Left renal pelvis (tissue), 4 donors: Measurements from ENCODE around the gene TBX21. TPM values are rescaled to one million over a fixed set of nuclear protein-coding genes. Genes with fewer than 3 reads are reported as not detected.

Experiments used
- DNase-seq, 4 donors: peaks; one replicate each; pipeline ENCODE4 v3.0.0-alpha.2; 2013; ENCODE audit warnings: low read depth in 4 of 4, low spot score in 3 of 4
- polyA plus RNA-seq, 4 donors: library from polyadenylated mRNA; unstranded; fragments of 120-200 nt; gene quantifications; one replicate each; pipeline ENCODE4 v1.2.1, GENCODE V29; 2013; ENCODE audit not compliant: insufficient read length in 4 of 4

TBX21 gene
- polyA plus RNA-seq, 4 donors, result 0.07 to 0.26 (median 0.15) TPM

GRCh38 chr17:47697906-47698711, 34.9 kb upstream of the TBX21 start:
- DNase-seq, result no peak

GRCh38 chr17:47698749-47699535, 34.1 kb upstream of the TBX21 start:
- DNase-seq, result no peak

DNA sequence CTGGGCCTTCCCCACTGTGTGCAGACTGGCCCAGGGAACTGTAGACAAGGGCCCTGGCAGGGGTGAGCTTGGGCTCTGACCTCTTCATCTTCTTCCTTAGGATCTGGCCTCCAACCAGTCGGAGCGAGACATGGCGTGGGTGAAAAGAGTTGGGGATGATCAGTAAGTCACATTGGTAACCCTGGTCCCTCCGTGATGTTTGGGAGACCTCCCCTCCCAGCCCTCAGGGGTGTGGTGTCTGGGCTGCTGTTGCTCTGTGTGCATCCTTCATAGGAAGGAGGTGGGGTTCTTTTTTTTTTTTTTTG, 33.5 kb upstream of the TBX21 start:
- DNase-seq, result no peak

- DNase-seq, result no peak
These were observed 32.3 kb upstream of the TBX21 start for GRCh38 chr17:47700471-47701449.

- DNase-seq, result no peak
These were observed 31.4 kb upstream of the TBX21 start for GRCh38 chr17:47701608-47702007.

DNA sequence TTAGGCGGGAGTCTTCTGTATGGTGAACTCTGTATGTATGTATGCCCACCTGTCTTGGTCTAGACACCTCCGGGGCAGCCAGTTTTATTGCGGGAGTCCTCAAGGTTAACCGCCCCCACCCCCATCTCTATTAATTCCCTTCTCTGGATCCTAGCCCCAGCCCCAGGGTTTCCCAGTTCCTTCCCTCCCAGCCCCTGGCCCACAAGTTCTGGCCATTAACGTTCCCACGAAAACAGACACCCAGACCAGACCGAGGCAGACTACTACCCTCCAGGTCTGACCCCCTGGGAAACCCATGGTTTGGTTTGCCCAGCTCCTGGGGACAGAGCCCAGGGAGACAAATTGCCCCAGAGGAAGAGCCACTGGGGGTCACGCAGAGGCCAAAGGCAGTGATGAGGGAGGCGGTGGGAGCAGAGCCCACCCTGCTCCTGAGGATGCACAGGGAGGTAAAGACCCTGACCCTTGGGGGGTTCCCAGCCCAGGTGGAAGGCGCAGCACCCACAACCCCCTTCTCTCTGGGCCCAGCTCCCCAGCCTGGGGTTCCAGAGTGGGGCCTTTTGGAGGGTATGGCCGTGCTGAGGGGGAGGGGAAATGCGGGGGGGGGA, 30.5 kb upstream of the TBX21 start:
- DNase-seq, result no peak

GRCh38 chr17:47703191-47703591, 29.8 kb upstream of the TBX21 start:
- DNase-seq, result no peak

GRCh38 chr17:47703671-47704070, 29.4 kb upstream of the TBX21 start:
- DNase-seq, result no peak

- no peak for DNase-seq
These were observed 28.9 kb upstream of the TBX21 start for GRCh38 chr17:47704116-47704515.

- no peak for DNase-seq
These were observed 28.3 kb upstream of the TBX21 start for GRCh38 chr17:47704736-47705135.

DNA sequence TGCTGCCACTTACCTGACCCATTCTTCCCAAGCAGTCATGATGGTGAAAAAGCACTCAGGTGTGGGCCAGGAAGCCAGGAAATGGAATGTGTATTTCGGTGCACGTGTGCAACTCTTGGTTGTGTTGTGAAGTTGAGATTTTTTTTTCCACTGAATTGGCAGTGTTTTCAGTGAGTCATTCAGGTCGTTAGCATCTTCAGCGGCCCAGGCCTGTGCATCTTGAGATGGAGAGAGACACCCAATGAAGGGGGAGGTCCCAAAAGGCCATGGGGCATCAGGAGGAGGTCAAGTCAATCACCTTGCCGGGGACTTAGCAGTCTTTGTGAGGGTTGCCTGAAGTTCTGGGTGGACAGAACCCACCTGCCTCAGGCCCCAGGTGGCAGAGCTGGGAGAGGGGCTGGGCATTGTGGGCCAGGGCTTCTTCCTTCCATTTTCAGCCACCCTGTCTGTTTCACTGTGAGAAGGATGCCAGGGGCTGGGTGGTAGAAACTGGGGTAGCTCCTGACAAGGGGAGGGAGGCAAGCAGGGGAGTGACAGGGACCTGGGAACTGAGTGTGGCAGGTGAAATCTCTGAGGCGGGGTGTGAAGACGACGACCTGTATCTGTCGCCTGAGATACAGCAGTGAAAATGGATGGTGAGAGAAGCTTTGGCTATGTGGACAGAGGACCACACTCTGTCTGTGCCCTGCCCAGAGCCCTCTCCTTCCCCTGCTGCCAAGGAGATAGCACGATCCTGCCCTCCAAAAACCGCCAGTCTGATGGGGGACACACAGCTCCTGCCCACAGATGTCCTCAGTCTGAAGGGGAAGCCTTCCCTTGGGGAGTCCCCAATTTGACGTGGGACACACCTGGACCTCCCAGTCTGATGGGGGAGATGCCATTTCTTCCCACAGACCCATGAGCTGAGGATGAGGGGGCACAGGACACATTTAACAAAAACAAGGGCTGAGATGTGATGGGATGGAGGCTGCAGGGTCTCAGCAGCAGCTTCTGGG, 27.2 kb upstream of the TBX21 start:
- no peak for DNase-seq

GRCh38 chr17:47707056-47707804, 25.8 kb upstream of the TBX21 start:
- DNase-seq, result no peak

DNA sequence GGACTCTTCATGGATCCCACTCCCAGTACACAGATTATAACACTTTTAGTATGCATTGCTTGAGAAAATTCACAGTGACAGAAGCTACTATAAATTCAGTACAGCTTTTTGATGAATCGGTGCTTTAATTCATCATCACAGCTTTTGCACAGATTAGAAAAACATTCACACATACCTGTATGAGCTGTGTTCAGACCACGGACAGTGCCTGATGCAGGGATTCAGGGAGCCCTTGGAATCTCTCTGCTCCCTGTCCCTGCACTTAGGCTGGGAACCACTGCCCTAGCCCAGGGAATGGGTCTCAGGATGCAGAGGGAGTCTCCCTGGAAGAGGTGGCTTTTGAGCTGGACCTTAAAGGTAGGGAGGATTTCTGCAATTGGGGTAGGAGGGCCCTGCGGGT, 25.2 kb upstream of the TBX21 start:
- DNase-seq, result no peak

- no peak for DNase-seq
These were observed 24.6 kb upstream of the TBX21 start for GRCh38 chr17:47708312-47708863.

- DNase-seq, result no peak
These were observed 24.0 kb upstream of the TBX21 start for GRCh38 chr17:47708864-47709541.

- no peak for DNase-seq
These were observed 23.4 kb upstream of the TBX21 start for GRCh38 chr17:47709594-47709993.

DNA sequence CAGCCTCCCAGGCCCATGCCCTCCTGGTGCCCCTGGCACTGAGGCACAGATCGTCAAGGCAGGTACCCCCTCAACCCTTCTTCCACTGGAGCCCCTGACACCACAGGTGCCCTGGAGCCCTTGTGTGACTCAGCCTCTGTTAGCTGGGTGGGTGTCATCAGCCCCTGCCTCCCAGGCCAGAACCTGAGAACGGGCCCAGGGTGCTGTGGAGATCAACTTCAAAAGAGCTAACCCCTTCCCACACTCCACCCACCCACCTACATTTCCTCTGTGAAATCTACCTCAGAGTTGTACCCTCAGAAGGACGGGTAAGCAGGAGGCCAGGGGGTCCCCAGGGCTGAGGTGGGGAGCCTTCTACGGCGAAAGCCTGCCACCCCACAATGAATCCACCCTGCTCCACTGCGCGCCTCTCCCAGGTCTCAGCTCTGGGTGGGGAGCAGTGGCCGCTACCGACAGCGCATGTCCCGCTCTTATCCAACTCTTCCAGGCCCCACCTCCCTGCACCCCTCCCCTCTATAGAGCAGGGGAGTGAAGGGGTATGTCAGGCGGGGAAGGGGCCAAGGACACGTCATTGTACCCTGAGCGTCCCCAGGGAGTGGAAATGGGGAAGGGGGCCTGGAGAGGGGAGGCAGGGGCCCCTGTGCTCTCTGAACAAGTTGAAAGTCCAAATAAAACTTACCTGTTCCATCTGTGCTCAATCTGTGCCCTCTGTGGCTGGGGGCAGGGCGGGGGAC, 21.5 kb upstream of the TBX21 start:
- DNase-seq, result no peak
